ENCODE data around the gene CD68.

Gene CD68

DNA sequence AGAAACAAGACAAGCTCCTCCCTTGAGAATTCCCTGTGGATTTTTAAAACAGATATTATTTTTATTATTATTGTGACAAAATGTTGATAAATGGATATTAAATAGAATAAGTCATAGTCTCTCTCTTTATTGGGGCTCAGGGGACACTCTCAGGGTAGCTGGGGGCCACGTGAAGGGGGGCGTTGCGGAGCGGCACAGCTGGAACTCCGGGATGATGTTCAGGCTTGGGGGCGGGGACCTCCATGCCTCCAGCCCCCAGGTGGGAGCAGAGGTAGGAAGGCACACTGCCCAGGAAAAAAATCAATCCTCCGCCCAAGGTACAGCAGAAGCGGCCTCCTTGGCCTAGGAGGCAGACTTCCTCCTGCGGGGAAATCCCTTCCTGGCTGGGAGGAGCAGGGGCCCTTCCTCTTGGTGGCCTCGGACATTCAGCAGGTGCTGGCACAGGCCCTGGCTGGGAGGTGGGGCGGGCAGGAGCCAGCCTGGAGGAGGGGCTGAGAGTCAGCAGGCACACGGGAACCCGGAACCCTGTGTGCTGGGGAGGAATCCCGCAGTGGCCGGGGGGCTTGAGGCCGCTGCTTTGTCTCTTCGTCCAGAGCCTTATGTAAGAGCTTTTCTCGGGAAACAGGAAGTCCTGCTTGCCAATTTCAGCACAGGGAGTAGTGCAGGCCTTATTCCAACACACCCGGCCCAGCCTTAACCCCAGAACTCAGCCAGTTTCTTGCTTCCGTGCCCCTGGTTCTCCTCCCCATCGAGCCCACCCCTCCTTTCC lies 21.5 kb upstream of the CD68 start:
- Histone ChIP-seq H3K27me3 (replicated peaks; ENCODE audit: insufficient read depth, low read length) (no peaks in the 10 kb centered on the region), H3K9me2 (replicated peaks; ENCODE audit: insufficient read depth, low read length) (no peaks in the 10 kb centered on the region), H3K9ac (ENCODE audit: low read length) (peak overlapping the region; percentile 48; the same call in 1 of the 2 replicates), H3K4me3 (ENCODE audit: low read length) (peak overlapping the region; percentile 44), H3F3A (ENCODE audit: insufficient read depth, low read length) (peaks cover 21% of the 10 kb centered on the region), H3K27ac (ENCODE audit: low read length) (no peak overlapping the region), H4K20me1 (ENCODE audit: insufficient read depth, low read length) (no peaks in the 10 kb centered on the region), H3K9me3 (replicated peaks; ENCODE audit: insufficient read depth, low read length) (no peaks in the 10 kb centered on the region), H3K4me1 (ENCODE audit: low read length) (peaks cover 34% of the 10 kb centered on the region), H2AFZ (ENCODE audit: low read length) (peak overlapping the region; percentile 68), H3K36me3 (replicated peaks; ENCODE audit: insufficient read depth, low read length) (no peaks in the 10 kb centered on the region), H3K79me2 (ENCODE audit: low read length) (peaks cover 17% of the 10 kb centered on the region), H3K4me2 (ENCODE audit: low read depth, low read length) (peak overlapping the region; percentile 77)
- TF ChIP-seq EZH2phosphoT487 (IDR thresholded peaks at IDR 0.05; ENCODE audit: low read length): no peak
- TF ChIP-seq CTCF (IDR thresholded peaks at IDR 0.05; ENCODE audit: low read length): no peak
- TF ChIP-seq EZH2 (optimal IDR thresholded peaks at IDR 0.05; ENCODE audit: low read depth, low read length): no peak
- DNase-seq: peak; percentile 80

GRCh38 chr17:7558544-7559319 lies 20.7 kb upstream of the CD68 start, which contains the start of gene TNFSF13:
TSS of gene TNFSF13 (plus strand) at chr17:7558750. CDS start at chr17:7559040, 290 bp downstream.
- TF ChIP-seq CTCF (IDR thresholded peaks at IDR 0.05; ENCODE audit: low read length) (no peak), EZH2 (optimal IDR thresholded peaks at IDR 0.05; ENCODE audit: low read depth, low read length) (no peak), EZH2phosphoT487 (IDR thresholded peaks at IDR 0.05; ENCODE audit: low read length) (no peak)
- peaks cover 28% of the 10 kb centered on the region for H3K4me1 ChIP-seq (ENCODE audit: low read length)

GRCh38 chr17:7559320-7560171 lies 19.9 kb upstream of the CD68 start:
- no peaks in the 10 kb centered on the region for H3K27me3 ChIP-seq (replicated peaks; ENCODE audit: insufficient read depth, low read length)
- no peak overlapping the region; the same call in 1 of the 2 replicates for H3K9ac ChIP-seq (ENCODE audit: low read length)
- H3K27ac ChIP-seq (ENCODE audit: low read length): no peak overlapping the region
- no peaks in the 10 kb centered on the region for H4K20me1 ChIP-seq (ENCODE audit: insufficient read depth, low read length)
- peaks cover 14% of the 10 kb centered on the region; the same call in 1 of the 2 replicates for H3F3A ChIP-seq (ENCODE audit: insufficient read depth, low read length)
- no peaks in the 10 kb centered on the region for H3K9me3 ChIP-seq (replicated peaks; ENCODE audit: insufficient read depth, low read length)
- H3K4me1 ChIP-seq (ENCODE audit: low read length): peaks cover 26% of the 10 kb centered on the region
- no peaks in the 10 kb centered on the region for H3K36me3 ChIP-seq (replicated peaks; ENCODE audit: insufficient read depth, low read length)
- H3K79me2 ChIP-seq (ENCODE audit: low read length): peaks cover 33% of the 10 kb centered on the region
- H3K4me3 ChIP-seq (ENCODE audit: low read length): no peak overlapping the region
- TF ChIP-seq EZH2 (optimal IDR thresholded peaks at IDR 0.05; ENCODE audit: low read depth, low read length): no peak
- no peak for TF ChIP-seq EZH2phosphoT487 (IDR thresholded peaks at IDR 0.05; ENCODE audit: low read length)
- TF ChIP-seq CTCF (IDR thresholded peaks at IDR 0.05; ENCODE audit: low read length): no peak
- H3K4me2 ChIP-seq (ENCODE audit: low read depth, low read length): peak overlapping the region; percentile 88; the same call in 1 of the 2 replicates
- no peaks in the 10 kb centered on the region for H3K9me2 ChIP-seq (replicated peaks; ENCODE audit: insufficient read depth, low read length)
- H2AFZ ChIP-seq (ENCODE audit: low read length): peak overlapping the region; percentile 92; the same call in 1 of the 2 replicates
- DNase-seq: no peak

More at GRCh38 chr17:7558544-7559319, 20.7 kb upstream of the CD68 start, which contains the start of gene TNFSF13:
- Histone ChIP-seq H3F3A (ENCODE audit: insufficient read depth, low read length) (peaks cover 14% of the 10 kb centered on the region; the same call in 1 of the 2 replicates), H3K36me3 (replicated peaks; ENCODE audit: insufficient read depth, low read length) (no peaks in the 10 kb centered on the region), H4K20me1 (ENCODE audit: insufficient read depth, low read length) (no peaks in the 10 kb centered on the region), H3K27me3 (replicated peaks; ENCODE audit: insufficient read depth, low read length) (no peaks in the 10 kb centered on the region), H3K4me2 (ENCODE audit: low read depth, low read length) (peak within 1 kb of the TSS; percentile 77), H3K79me2 (ENCODE audit: low read length) (peaks cover 25% of the 10 kb centered on the region), H3K9me3 (replicated peaks; ENCODE audit: insufficient read depth, low read length) (no peaks in the 10 kb centered on the region), H3K27ac (ENCODE audit: low read length) (no peak within 1 kb of the TSS), H2AFZ (ENCODE audit: low read length) (peak within 1 kb of the TSS; percentile 68), H3K9me2 (replicated peaks; ENCODE audit: insufficient read depth, low read length) (no peaks in the 10 kb centered on the region), H3K4me3 (ENCODE audit: low read length) (peak within 1 kb of the TSS; percentile 44), H3K9ac (ENCODE audit: low read length) (peak within 1 kb of the TSS; percentile 48; the same call in 1 of the 2 replicates)
- no peak for DNase-seq
